Smooth muscle cell (in vitro differentiated cells): ENCODE data around the gene CTIF. TPM values are rescaled to one million over a fixed set of nuclear protein-coding genes. Genes with fewer than 3 reads are reported as not detected.

Experiments used
- DNase-seq: peaks from one replicate; lab custom pipeline; 2025; ENCODE audit not compliant: unreplicated experiment; lab: John Stamatoyannopoulos, UW
- H2AFZ ChIP-seq: fragments of 200-600 bp; sonication (generic); 2 replicates; pipeline ENCODE4 v1.6.0; 2016; ENCODE audit warnings: antibody characterized with exemption, low read depth, mild to moderate bottlenecking
- H3F3A ChIP-seq: fragments of 200-600 bp; sonication (generic); 2 replicates; pipeline ENCODE4 v1.6.0; 2017; ENCODE audit warnings: antibody characterized with exemption, low read depth
- H3K27ac ChIP-seq: fragments of 200-600 bp; sonication (generic); 2 replicates; pipeline ENCODE4 v1.5.1; 2016; ENCODE audit warnings: low read depth, mild to moderate bottlenecking
- H3K27me3 ChIP-seq: fragments of 200-600 bp; sonication (generic); 2 replicates; pipeline ENCODE4 v1.6.1; 2016; ENCODE audit warnings: low read depth, mild to moderate bottlenecking
- H3K36me3 ChIP-seq: fragments of 200-600 bp; sonication (generic); 2 replicates; pipeline ENCODE4 v1.5.1; 2016; ENCODE audit warnings: low read depth
- H3K4me1 ChIP-seq: fragments of 200-600 bp; sonication (generic); 2 replicates; pipeline ENCODE4 v1.5.1; 2016; ENCODE audit warnings: low read depth
- H3K4me2 ChIP-seq: fragments of 200-600 bp; sonication (generic); 2 replicates; pipeline ENCODE4 v1.6.0; 2016; ENCODE audit warnings: mild to moderate bottlenecking
- H3K4me3 ChIP-seq: fragments of 200-600 bp; sonication (generic); 2 replicates; pipeline ENCODE4 v1.5.1; 2016; ENCODE audit warnings: mild to moderate bottlenecking
- H3K79me2 ChIP-seq: fragments of 200-600 bp; sonication (generic); 2 replicates; pipeline ENCODE4 v1.6.0; 2016; ENCODE audit warnings: low read depth, mild to moderate bottlenecking
- H3K9ac ChIP-seq: fragments of 200-600 bp; sonication (generic); 2 replicates; pipeline ENCODE4 v1.6.0; 2016; ENCODE audit warnings: low read depth
- H3K9me3 ChIP-seq: fragments of 200-600 bp; sonication (generic); replicated peaks from 2 replicates; pipeline ENCODE4 v1.5.1; 2016; ENCODE audit warnings: low read depth
- H4K20me1 ChIP-seq: fragments of 200-600 bp; sonication (generic); 2 replicates; pipeline ENCODE4 v1.6.0; 2016; ENCODE audit warnings: low read depth
- CTCF ChIP-seq: fragments of 200-600 bp; sonication (generic); IDR thresholded peaks from 2 replicates; pipeline ENCODE4 v1.5.1; 2017; ENCODE audit warnings: borderline replicate concordance, mild to moderate bottlenecking, antibody characterized with exemption; ENCODE audit not compliant: insufficient read depth, poor library complexity, severe bottlenecking
- WGBS: methylation state at CpG from one replicate; pipeline ENCODE4 v1.1.7; 2016; ENCODE audit warnings: low lambda C conversion rate; 5-methylcytosine and 5-hydroxymethylcytosine counted together
- polyA plus RNA-seq: library from polyadenylated mRNA; unstranded; fragments of >200 nt; fragmentation: Nextera tagmentation; extraction: Ambion mirVana; gene quantifications from 2 replicates; pipeline ENCODE4 v1.2.1, GENCODE V29; 2016
- total RNA-seq: library from RNA; depleted of rRNA; stranded (reverse); fragments of >200 nt; gene quantifications from 2 replicates; pipeline ENCODE4 v1.2.3, GENCODE V29; 2014

CTIF gene
- total and polyA plus RNA-seq, 2 experiments from 2014 or later, result 22.2 to 25.3 TPM

- Histone ChIP-seq H3K9me3 (no peaks in the 10 kb centered on the region), H4K20me1 (no peaks in the 10 kb centered on the region), H3K4me2 (peak overlapping the region; percentile 66), H2AFZ (no peak overlapping the region), H3K4me3 (no peak overlapping the region), H3K9ac (peak overlapping the region; percentile 93), H3K4me1 (peaks cover 4% of the 10 kb centered on the region), H3K36me3 (no peaks in the 10 kb centered on the region), H3K27me3 (no peaks in the 10 kb centered on the region), H3K79me2 (peaks cover 10% of the 10 kb centered on the region), H3K27ac (peak overlapping the region; percentile 99), H3F3A (peaks cover 42% of the 10 kb centered on the region)
- no peak for TF ChIP-seq CTCF
- DNase-seq, result peak; percentile 88
- 18% methylated on average over 25 of the region's 27 CpGs for WGBS
These were observed 363.4 kb downstream of the CTIF start for GRCh38 chr18:48902023-48902855.

- peak overlapping the region; percentile 99 for H3K27ac ChIP-seq
- no peaks in the 10 kb centered on the region for H3K36me3 ChIP-seq
- H3K4me1 ChIP-seq, result peaks cover 4% of the 10 kb centered on the region
- no peak for DNase-seq
- H3K4me3 ChIP-seq, result no peak overlapping the region
- no peaks in the 10 kb centered on the region for H4K20me1 ChIP-seq
- no peak for TF ChIP-seq CTCF
- H3F3A ChIP-seq, result peaks cover 39% of the 10 kb centered on the region
- H3K79me2 ChIP-seq, result peaks cover 18% of the 10 kb centered on the region
- 55% methylated on average over 8 of the region's 8 CpGs for WGBS
- peak overlapping the region; percentile 66 for H3K4me2 ChIP-seq
- no peaks in the 10 kb centered on the region for H3K9me3 ChIP-seq
- peak overlapping the region; percentile 93 for H3K9ac ChIP-seq
- H3K27me3 ChIP-seq, result no peaks in the 10 kb centered on the region
- no peak overlapping the region for H2AFZ ChIP-seq
These were observed 364.2 kb downstream of the CTIF start for GRCh38 chr18:48902856-48903601.

GRCh38 chr18:48904091-48904490, 365.3 kb downstream of the CTIF start:
- H2AFZ ChIP-seq, result no peak overlapping the region
- peaks cover 18% of the 10 kb centered on the region for H3K79me2 ChIP-seq
- DNase-seq, result no peak
- no peaks in the 10 kb centered on the region for H3K27me3 ChIP-seq
- no peaks in the 10 kb centered on the region for H3K36me3 ChIP-seq
- peak overlapping the region; percentile 99 for H3K27ac ChIP-seq
- peaks cover 4% of the 10 kb centered on the region for H3K4me1 ChIP-seq
- no peaks in the 10 kb centered on the region for H3K9me3 ChIP-seq
- WGBS, result 27% methylated on average over 2 of the region's 2 CpGs
- peaks cover 33% of the 10 kb centered on the region for H3F3A ChIP-seq
- no peak overlapping the region for H3K4me3 ChIP-seq
- TF ChIP-seq CTCF, result no peak
- no peaks in the 10 kb centered on the region for H4K20me1 ChIP-seq
- H3K9ac ChIP-seq, result peak overlapping the region; percentile 93
- peak overlapping the region; percentile 66 for H3K4me2 ChIP-seq
